GM18907 (cell line): ENCODE measurements around the gene FAM20B.
A peak's percentile ranks its signal among the peaks of the same experiment; 100 is the strongest.

Experiments
- ATAC-seq: cut with Tn5 transposase; IDR thresholded peaks from one replicate; pipeline ENCODE4 v1.9.1; 2021; ENCODE audit warnings: mild to moderate bottlenecking, moderate library complexity; ENCODE audit not compliant: unreplicated experiment

FAM20B gene

GRCh38 chr1:179047636-179047997 lies 21.9 kb downstream of the FAM20B start:
- ATAC-seq, result no peak

GRCh38 chr1:179048339-179049124 lies 22.8 kb downstream of the FAM20B start:
- ATAC-seq, result no peak

GRCh38 chr1:179052776-179053175 lies 27.1 kb downstream of the FAM20B start:
- no peak for ATAC-seq

- no peak for ATAC-seq
These were observed 27.8 kb downstream of the FAM20B start for GRCh38 chr1:179053486-179053885.

GRCh38 chr1:179055937-179056336 lies 30.2 kb downstream of the FAM20B start:
- no peak for ATAC-seq

- no peak for ATAC-seq
These were observed 33.1 kb downstream of the FAM20B start for GRCh38 chr1:179058487-179059483.

GRCh38 chr1:179061360-179062282 lies 35.9 kb downstream of the FAM20B start:
- ATAC-seq, result no peak

GRCh38 chr1:179066471-179066870 lies 40.8 kb downstream of the FAM20B start:
- ATAC-seq, result no peak

GRCh38 chr1:179077396-179077795 lies 51.7 kb downstream of the FAM20B start:
- no peak for ATAC-seq

GRCh38 chr1:179079113-179079761 lies 53.5 kb downstream of the FAM20B start:
- ATAC-seq, result peak; percentile 17

GRCh38 chr1:179080866-179081686 lies 55.4 kb downstream of the FAM20B start:
- ATAC-seq, result peak; percentile 43

GRCh38 chr1:179081687-179082332 lies 56.1 kb downstream of the FAM20B start, which contains the start of gene TOR3A:
Gene TOR3A (plus strand): TSS chr1:179082070. CDS start chr1:179082129, 59 bp downstream.
- ATAC-seq, result peak; percentile 87

GRCh38 chr1:179082333-179082998 lies 56.8 kb downstream of the FAM20B start:
- peak; percentile 21 for ATAC-seq

- ATAC-seq, result no peak
These were observed 57.3 kb downstream of the FAM20B start for GRCh38 chr1:179082999-179083335.

GRCh38 chr1:179083533-179083932 lies 57.8 kb downstream of the FAM20B start:
- ATAC-seq, result no peak

GRCh38 chr1:179087665-179088064 lies 62.0 kb downstream of the FAM20B start:
- no peak for ATAC-seq

GRCh38 chr1:179089827-179090482 lies 64.3 kb downstream of the FAM20B start:
- no peak for ATAC-seq

- no peak for ATAC-seq
These were observed 64.8 kb downstream of the FAM20B start for GRCh38 chr1:179090522-179090921.
